C4-2B (cell line): Measurements from ENCODE around the gene TST.

ENCODE experiments used
- CTCF ChIP-seq: fragments of 450-650 bp; conservative IDR thresholded peaks from 2 replicates; pipeline ENCODE4 v1.5.1; 2017; ENCODE audit warnings: mild to moderate bottlenecking
- ZFX ChIP-seq: fragments of 450-650 bp; IDR thresholded peaks from 2 replicates; pipeline ENCODE4 v1.6.1; 2017

DNA sequence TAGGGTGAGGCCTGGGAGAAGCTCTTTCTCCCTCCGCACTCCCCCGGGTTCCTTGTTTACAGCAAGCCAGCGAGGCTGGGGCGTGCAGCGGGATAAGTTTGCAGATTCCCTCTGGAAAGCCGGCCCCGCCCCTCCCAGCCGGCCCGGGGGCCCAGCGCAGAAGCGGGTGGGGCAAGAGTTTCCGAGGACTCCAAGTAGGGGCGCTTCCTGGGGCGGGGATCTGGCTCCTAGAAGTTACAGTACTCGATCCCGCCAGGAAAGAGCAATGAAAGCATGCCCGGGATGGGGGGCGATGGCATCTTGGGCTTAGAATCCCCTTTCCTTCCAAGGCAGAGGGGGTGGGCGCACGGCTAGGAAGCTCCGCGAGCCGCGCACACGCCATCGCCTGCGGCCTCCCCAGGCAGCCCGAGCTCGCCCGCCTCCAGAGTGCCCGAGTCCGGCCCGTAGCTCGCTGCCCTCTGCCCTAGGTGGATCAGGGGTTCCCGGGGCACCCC lies 385 bp downstream of the TST start:
- no peak for TF ChIP-seq CTCF
- peak; percentile 85; the same call in 1 of the 2 replicates for TF ChIP-seq ZFX
